GM06990 (cell line): Measurements from ENCODE around the gene KIAA1671.

Experiments
- DNase-seq: peaks from one replicate; pipeline ENCODE4 v3.0.0-alpha.2; 2011; ENCODE audit not compliant: insufficient read length; ENCODE audit errors: extremely low read depth
- H3K27me3 ChIP-seq: replicated peaks from 2 replicates; pipeline ENCODE4 v1.6.0; 2011; ENCODE audit warnings: low read length; ENCODE audit not compliant: control insufficient read depth, insufficient read depth
- H3K36me3 ChIP-seq: 2 replicates; pipeline ENCODE4 v1.5.1; 2011; ENCODE audit warnings: low read length; ENCODE audit not compliant: control insufficient read depth, insufficient read depth
- H3K4me3 ChIP-seq: replicated peaks from 2 replicates; pipeline ENCODE4 v1.5.1; 2011; ENCODE audit warnings: low read depth, mild to moderate bottlenecking, control low read depth, low read length
- CTCF ChIP-seq: IDR thresholded peaks from 2 replicates; pipeline ENCODE4 v1.5.1; 2011; ENCODE audit warnings: low read length, control low read depth, mild to moderate bottlenecking, inconsistent platforms; ENCODE audit not compliant: insufficient read depth, poor library complexity, severe bottlenecking

Gene KIAA1671

DNA sequence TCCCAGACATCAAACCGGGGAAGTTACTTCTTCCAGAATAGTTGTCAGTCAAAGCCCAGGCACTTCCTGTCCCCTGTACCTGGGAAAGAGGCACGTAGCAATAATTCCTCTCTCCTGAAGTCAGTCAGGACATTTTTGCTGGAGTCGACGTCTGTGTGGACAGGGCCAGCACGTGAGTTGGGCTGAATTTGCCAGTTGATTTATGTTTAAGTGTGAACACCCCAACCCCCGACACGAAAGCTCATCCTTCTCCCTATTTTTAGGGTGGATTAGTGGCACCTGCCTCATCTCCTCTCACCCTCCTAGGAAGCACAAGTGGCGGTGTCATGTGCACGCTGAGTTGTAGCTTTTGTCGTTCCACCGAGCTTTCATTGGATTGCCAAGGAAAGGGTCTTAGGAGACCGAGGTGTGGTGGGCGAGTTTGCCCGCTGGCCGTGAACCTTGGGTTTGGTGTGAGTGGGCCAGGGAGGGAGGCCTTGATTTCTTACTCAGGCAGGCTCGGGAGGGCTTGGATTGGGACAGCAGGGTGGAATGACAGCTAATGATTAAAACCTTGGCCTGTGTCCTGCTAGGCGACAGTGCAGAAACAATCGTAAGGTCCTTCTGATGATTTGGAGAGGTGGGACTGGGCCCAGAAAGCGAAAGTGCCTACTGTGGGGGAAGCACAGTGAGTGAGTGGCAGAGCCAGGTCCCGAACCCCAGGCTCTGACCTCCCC, 160.2 kb downstream of the KIAA1671 start:
- Histone ChIP-seq H3K36me3 (no peaks in the 10 kb centered on the region), H3K27me3 (no peaks in the 10 kb centered on the region; the same call in none of the 2 replicates), H3K4me3 (no peak overlapping the region)
- no peak for TF ChIP-seq CTCF
- no peak for DNase-seq

GRCh38 chr22:25113316-25113721, 160.8 kb downstream of the KIAA1671 start:
- H3K4me3 ChIP-seq = no peak overlapping the region
- H3K36me3 ChIP-seq = no peaks in the 10 kb centered on the region
- no peak for TF ChIP-seq CTCF
- no peak for DNase-seq
- H3K27me3 ChIP-seq = no peaks in the 10 kb centered on the region; the same call in none of the 2 replicates

DNA sequence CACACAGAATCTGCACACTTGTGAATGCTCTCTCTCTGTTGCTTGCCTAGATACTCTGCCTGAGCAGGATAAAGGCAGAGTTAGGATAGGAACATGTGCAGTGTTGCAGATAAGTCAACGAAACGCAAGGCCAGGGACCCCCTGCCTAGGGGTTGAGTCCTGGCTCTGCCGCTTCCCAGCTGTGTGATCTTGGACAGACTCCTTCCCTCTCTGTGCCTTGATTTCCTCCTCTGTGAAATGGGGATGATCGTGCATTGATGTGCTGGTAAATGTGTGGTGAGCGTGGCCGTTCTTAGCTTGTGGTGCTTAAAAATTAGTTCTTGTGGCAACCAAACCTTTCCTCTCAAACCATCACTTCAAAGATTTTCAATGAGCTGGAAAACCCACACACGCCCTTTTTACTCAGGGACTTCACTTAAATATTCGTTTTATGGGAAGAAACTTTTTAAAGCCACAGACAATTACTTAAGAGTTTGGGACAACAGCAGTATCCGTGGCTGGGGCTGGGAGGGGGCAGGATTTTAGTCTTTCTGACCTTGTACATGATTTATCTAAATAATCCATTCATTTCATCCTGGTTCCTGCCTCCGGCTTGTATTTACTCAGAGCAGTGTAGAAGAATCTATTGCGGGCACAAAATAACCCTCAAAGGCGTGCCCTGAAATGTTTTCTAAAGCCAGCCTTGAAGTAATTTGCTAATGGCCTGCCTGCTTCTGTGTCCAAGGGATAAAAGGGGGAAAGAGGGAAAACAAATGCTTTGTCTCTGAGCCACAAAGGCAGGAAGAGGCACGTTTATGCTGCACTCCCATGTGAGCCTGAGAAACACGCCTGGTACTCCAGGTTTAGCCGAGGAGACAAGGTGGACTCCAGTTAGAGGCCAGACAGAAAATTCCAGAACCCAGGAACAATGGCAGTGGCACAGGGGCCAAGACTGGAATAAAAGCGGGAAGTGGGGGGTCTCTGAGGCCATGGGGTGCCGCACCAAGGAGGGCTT, 162.2 kb downstream of the KIAA1671 start:
- Histone ChIP-seq H3K36me3 (no peaks in the 10 kb centered on the region), H3K4me3 (no peak overlapping the region)
- no peak for TF ChIP-seq CTCF

DNA sequence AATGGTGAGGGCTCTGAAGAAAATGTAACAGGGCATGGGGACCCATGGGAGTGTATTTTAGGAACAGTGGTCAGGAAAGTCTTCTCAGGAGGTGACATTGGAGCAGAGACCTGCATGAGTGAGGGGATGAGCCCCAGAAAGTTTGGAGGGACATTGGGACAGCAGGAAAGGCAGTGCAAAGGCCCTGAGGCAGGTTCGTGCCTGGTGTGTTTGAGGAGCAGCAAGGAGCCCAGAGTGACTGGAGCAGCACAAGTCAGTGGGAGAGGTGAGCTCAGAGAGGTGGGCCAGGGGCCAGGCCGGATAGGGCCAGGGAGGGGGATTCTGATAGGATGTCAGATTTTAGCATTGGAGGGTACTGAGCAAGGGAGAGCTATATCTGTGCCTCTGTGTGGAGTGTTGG, 167.1 kb downstream of the KIAA1671 start:
- DNase-seq = no peak
- TF ChIP-seq CTCF = no peak

More for the DNA sequence above, 162.2 kb downstream of the KIAA1671 start:
- DNase-seq = no peak
- H3K27me3 ChIP-seq = no peaks in the 10 kb centered on the region; the same call in none of the 2 replicates

GRCh38 chr22:25120093-25120561, 167.6 kb downstream of the KIAA1671 start:
- no peak for DNase-seq
- Histone ChIP-seq H3K27me3 (no peaks in the 10 kb centered on the region; the same call in 1 of the 2 replicates), H3K4me3 (no peak overlapping the region), H3K36me3 (no peaks in the 10 kb centered on the region)
- no peak for TF ChIP-seq CTCF

More for the DNA sequence above, 167.1 kb downstream of the KIAA1671 start:
- Histone ChIP-seq H3K36me3 (no peaks in the 10 kb centered on the region), H3K27me3 (no peaks in the 10 kb centered on the region; the same call in 1 of the 2 replicates), H3K4me3 (no peak overlapping the region)
